Transverse colon (tissue), 4 donors: ENCODE results near the gene PHF1. TPM values are rescaled to one million over a fixed set of nuclear protein-coding genes. Genes with fewer than 3 reads are reported as not detected.

Source experiments
- DNase-seq: peaks from one replicate; pipeline ENCODE4 v3.0.0-alpha.2; 2019
- H3K27ac ChIP-seq, 4 donors: fragments of 200-600 bp; sonication (generic); 2 replicates each; pipeline ENCODE4 v1.5.1; 2016 to 2018; ENCODE audit warnings: inconsistent platforms in 4 of 4
- H3K27me3 ChIP-seq: fragments of 200-600 bp; sonication (generic); 2 replicates; pipeline ENCODE4 v1.5.1; 2017; ENCODE audit warnings: inconsistent platforms
- H3K36me3 ChIP-seq, 4 donors: fragments of 200-600 bp; sonication (generic); 2 replicates each; pipeline ENCODE4 v1.5.1; 2017 to 2019; ENCODE audit warnings: inconsistent platforms in 4 of 4
- H3K4me1 ChIP-seq, 4 donors: fragments of 200-600 bp; sonication (generic); 2 replicates each; pipeline ENCODE4 v1.5.1; 2017 to 2020; ENCODE audit warnings: inconsistent platforms in 4 of 4
- H3K4me3 ChIP-seq, 4 donors: fragments of 200-600 bp; sonication (generic); 1 replicate in 1 of 4; 2 replicates in 3 of 4; pipeline versions ENCODE4 v1.5.1 to v1.6.1; 2017 to 2019; ENCODE audit warnings: inconsistent platforms in 4 of 4
- H3K9me3 ChIP-seq, 2 donors: fragments of 200-600 bp; sonication (generic); 2 replicates each; pipeline ENCODE4 v1.5.1; 2017 to 2019; ENCODE audit warnings: inconsistent platforms in 2 of 2
- EP300 ChIP-seq: sonication (generic); formaldehyde crosslinking; IDR thresholded peaks from one replicate; pipeline ENCODE4 v1.6.1; 2017; ENCODE audit warnings: antibody characterized with exemption, low read depth
- POLR2A ChIP-seq: fragments of 450-650 bp; IDR thresholded peaks from one replicate; pipeline ENCODE4 v1.6.1; 2016; ENCODE audit warnings: antibody characterized with exemption, mild to moderate bottlenecking, moderate library complexity
- POLR2AphosphoS5 ChIP-seq, 3 donors: sonication (generic); formaldehyde crosslinking; IDR thresholded peaks; one replicate each; pipeline ENCODE4 v1.6.1; 2016; ENCODE audit warnings: antibody characterized with exemption in 3 of 3
- WGBS, 2 donors: methylation state at CpG; one replicate each; pipeline ENCODE4 v1.1.5; 2018; ENCODE audit warnings: low coverage in 1 of 2; 5-methylcytosine and 5-hydroxymethylcytosine counted together
- in situ Hi-C, 4 donors: fragments of 200-750 bp; cut with MboI; loops; one replicate each; pipeline versions ENCODE4 v1.15.0 to v1.15.1; 2017; ENCODE audit warnings: low sequenced_read_pairs in 3 of 4, low pct_ligation_motif_present in 1 of 4, low pct_unique_long_range_greater_than_20kb in 1 of 4
- intact Hi-C: fragments of 100-400 bp; cut with DNase I; formaldehyde crosslinking; loops from one replicate; pipeline ENCODE4 v1.15.1; 2023; ENCODE audit warnings: low total_unique reads
- total RNA-seq, 4 donors: library from RNA; depleted of rRNA; stranded (reverse); fragments of >200 nt; gene quantifications; one replicate each; pipeline ENCODE4 v1.1.0, GENCODE V29; 2016
- TF ChIP-seq, protein P1 (sequence below), 5 experiments: fragments of 200-600 bp in 3 of 5; fragments of 450-650 bp in 2 of 5; sonication (generic) in 3 of 5; IDR thresholded peaks; 1 replicate in 2 of 5; 2 replicates in 3 of 5; pipeline ENCODE4 v1.5.1; 2016 to 2017; ENCODE audit warnings: antibody characterized with exemption in 5 of 5, inconsistent platforms in 3 of 5, mild to moderate bottlenecking in 2 of 5, moderate library complexity in 1 of 5

Gene PHF1
- total RNA-seq, 4 donors from 2014 or later, result 47.8 to 110 (median 48.4) TPM

DNA sequence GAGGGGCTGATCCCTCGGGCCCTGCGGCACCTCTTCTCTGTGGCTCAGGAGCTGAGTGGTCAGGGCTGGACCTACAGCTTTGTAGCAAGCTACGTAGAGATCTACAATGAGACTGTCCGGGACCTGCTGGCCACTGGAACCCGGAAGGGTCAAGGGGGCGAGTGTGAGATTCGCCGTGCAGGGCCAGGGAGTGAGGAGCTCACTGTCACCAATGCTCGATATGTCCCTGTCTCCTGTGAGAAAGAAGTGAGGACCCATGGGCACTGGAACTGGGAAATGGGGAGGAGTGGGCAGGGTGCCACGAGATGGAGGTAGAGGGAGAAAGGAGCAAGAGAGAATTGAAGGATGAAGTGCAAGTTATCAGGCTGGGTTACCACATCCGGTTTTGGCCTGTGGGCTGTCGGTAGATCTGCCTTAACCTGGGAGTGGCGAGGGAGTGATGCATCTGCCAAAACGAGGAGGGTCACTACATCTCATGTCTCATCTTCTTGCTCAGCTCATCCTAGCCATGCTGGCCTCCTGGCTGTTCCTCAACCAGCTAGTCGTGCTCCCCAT, 5.4 kb upstream of the PHF1 start:
- intact Hi-C loops (no loop called here), in situ Hi-C loops (loop anchor here in 1 of 4 donors (25.0 kb wide), 1 partner anchor 443 kb away; the partner anchor contains the start of genes BRD2 and HLA-DMA)
- Histone ChIP-seq H3K27ac (no peak overlapping the region), H3K4me1 (peaks cover 0 to 9% (median 4%) of the 10 kb centered on the region in 4 donors), H3K27me3 (no peaks in the 10 kb centered on the region), H3K36me3 (no peaks in the 10 kb centered on the region), H3K9me3 (no peaks in the 10 kb centered on the region), H3K4me3 (no peak overlapping the region)
- TF ChIP-seq, protein P1, sequence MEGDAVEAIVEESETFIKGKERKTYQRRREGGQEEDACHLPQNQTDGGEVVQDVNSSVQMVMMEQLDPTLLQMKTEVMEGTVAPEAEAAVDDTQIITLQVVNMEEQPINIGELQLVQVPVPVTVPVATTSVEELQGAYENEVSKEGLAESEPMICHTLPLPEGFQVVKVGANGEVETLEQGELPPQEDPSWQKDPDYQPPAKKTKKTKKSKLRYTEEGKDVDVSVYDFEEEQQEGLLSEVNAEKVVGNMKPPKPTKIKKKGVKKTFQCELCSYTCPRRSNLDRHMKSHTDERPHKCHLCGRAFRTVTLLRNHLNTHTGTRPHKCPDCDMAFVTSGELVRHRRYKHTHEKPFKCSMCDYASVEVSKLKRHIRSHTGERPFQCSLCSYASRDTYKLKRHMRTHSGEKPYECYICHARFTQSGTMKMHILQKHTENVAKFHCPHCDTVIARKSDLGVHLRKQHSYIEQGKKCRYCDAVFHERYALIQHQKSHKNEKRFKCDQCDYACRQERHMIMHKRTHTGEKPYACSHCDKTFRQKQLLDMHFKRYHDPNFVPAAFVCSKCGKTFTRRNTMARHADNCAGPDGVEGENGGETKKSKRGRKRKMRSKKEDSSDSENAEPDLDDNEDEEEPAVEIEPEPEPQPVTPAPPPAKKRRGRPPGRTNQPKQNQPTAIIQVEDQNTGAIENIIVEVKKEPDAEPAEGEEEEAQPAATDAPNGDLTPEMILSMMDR (IDR thresholded peaks at IDR 0.05), result no peak
- TF ChIP-seq POLR2A (no peak), POLR2AphosphoS5 (IDR thresholded peaks at IDR 0.05) (no peak), EP300 (no peak)
- 86 to 100% methylated on average over 4 to 15 of the region's 15 CpGs for WGBS, 2 donors
- no peak for DNase-seq

DNA sequence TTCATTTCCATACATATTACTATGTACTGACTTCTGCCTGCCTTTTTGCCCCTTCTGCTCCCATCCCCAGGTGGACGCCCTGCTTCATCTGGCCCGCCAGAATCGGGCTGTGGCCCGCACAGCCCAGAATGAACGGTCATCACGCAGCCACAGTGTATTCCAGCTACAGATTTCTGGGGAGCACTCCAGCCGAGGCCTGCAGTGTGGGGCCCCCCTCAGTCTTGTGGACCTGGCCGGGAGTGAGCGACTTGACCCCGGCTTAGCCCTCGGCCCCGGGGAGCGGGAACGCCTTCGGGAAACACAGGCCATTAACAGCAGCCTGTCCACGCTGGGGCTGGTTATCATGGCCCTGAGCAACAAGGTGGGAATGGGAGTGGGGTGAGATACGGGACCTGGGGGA, 4.7 kb upstream of the PHF1 start:
- no peak for DNase-seq
- WGBS, 2 donors, result 93 to 96% methylated on average over 6 to 17 of the region's 17 CpGs
- no peaks in the 10 kb centered on the region for H3K36me3 ChIP-seq
- no peak overlapping the region for H3K4me3 ChIP-seq
- intact Hi-C loops (no loop called here), in situ Hi-C loops (loop anchor here in 1 of 4 donors (25.0 kb wide), 1 partner anchor 444 kb away; the partner anchor contains the start of genes BRD2 and HLA-DMA)
- TF ChIP-seq POLR2A (no peak), EP300 (no peak), POLR2AphosphoS5 (IDR thresholded peaks at IDR 0.05) (no peak)
- TF ChIP-seq, protein P1 (IDR thresholded peaks at IDR 0.05), result no peak
- H3K27me3 ChIP-seq, result no peaks in the 10 kb centered on the region
- peaks cover 0 to 9% (median 4%) of the 10 kb centered on the region in 4 donors for H3K4me1 ChIP-seq
- no peaks in the 10 kb centered on the region for H3K9me3 ChIP-seq
- no peak overlapping the region for H3K27ac ChIP-seq

- Histone ChIP-seq H3K4me1 (peaks cover 7 to 19% (median 14%) of the 10 kb centered on the region in 4 donors), H3K4me3 (no peak overlapping the region), H3K27me3 (no peaks in the 10 kb centered on the region), H3K36me3 (no peaks in the 10 kb centered on the region), H3K9me3 (no peaks in the 10 kb centered on the region), H3K27ac (no peak overlapping the region)
- WGBS, 2 donors, result 79 to 84% methylated on average over 4 to 5 of the region's 5 CpGs
- DNase-seq, result no peak
- in situ Hi-C loops, result loop anchor here in 1 of 4 donors (25.0 kb wide), 1 partner anchor 445 kb away; the partner anchor contains the start of genes BRD2 and HLA-DMA
- intact Hi-C loops, result no loop called here
- TF ChIP-seq, protein P1 (IDR thresholded peaks at IDR 0.05), result peak in 2 of 5 experiments; percentile 17 to 20
- TF ChIP-seq POLR2AphosphoS5 (IDR thresholded peaks at IDR 0.05), result no peak
Measured at GRCh38 chr6:33407132-33407718, 3.6 kb upstream of the PHF1 start.

DNA sequence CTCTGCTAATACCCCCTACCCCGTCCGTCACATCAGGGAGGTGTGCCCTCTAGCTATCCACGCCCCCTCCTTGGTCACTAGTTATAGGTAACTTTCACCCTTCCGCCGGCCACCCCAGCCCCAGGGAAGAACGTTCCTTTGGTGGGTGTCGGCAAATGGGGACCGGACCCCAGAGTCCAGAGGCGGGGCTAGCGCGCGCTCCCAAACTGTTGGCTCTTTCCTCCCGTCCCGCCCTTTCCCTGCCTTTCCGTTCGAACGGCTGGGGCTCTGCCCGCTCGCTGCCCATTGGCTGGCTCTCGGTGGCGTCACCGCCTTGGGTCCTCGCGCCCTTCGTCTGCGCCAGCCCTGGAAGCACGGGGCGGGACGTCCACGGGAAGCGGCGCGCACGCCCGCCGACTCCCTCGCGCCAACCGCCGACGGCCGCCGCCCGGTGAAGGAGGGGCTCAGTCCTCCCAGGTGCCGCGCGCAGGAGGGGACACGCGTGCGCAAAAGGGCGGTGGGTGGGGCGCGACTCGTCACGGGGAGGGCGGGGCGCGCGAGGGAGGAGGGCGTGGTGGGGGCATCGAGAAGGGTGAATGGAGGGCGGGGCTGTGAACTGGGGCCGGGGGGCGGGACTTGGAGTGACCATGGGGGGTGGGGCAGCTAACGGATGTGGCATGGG, 634 bp upstream of the PHF1 start:
- H3K4me3 ChIP-seq, result peak overlapping the region; percentile 95 to 99 (median 96)
- peak overlapping the region; percentile 97 to 99 (median 98) for H3K27ac ChIP-seq
- in situ Hi-C loops, result loop anchor here in 1 of 4 donors (25.0 kb wide), 1 partner anchor 448 kb away; the partner anchor contains the start of genes BRD2 and HLA-DMA
- H3K9me3 ChIP-seq, result no peaks in the 10 kb centered on the region
- intact Hi-C loops, result loop anchor here (10.0 kb wide), 1 partner anchor 95 kb away; the partner anchor contains the start of genes TAPBP and ZBTB22
- peaks cover 12 to 32% (median 19%) of the 10 kb centered on the region in 4 donors for H3K4me1 ChIP-seq
- H3K27me3 ChIP-seq, result no peaks in the 10 kb centered on the region
- DNase-seq, result peak; percentile 98
- TF ChIP-seq POLR2A, result peak; percentile 77
- TF ChIP-seq POLR2AphosphoS5 (IDR thresholded peaks at IDR 0.05), result peak; percentile 54 to 82 (median 72)
- TF ChIP-seq, protein P1 (IDR thresholded peaks at IDR 0.05), result no peak
- no peak for TF ChIP-seq EP300
- 0% methylated on average over 49 of the region's 65 CpGs; no CpG with 5 or more reads in 1 of the 2 donors for WGBS, 2 donors
- peaks cover 0 to 16% (median 8%) of the 10 kb centered on the region in 4 donors for H3K36me3 ChIP-seq
